K562 (cell line): ENCODE measurements around the gene DPP9.

Experiments
- ARNT ChIP-seq, 2 experiments: fragments of 450-650 bp; IDR thresholded peaks; 2 replicates each; pipeline ENCODE4 v1.6.1; 2016; ENCODE audit warnings: mild to moderate bottlenecking in 1 of 2
- ATF3 ChIP-seq, 2 experiments: fragments of 450-650 bp in 1 of 2; sonication (generic) in 1 of 2; formaldehyde crosslinking in 1 of 2; IDR thresholded peaks in 1 of 2; conservative IDR thresholded peaks in 1 of 2; 2 replicates each; pipeline versions ENCODE4 v1.6.1 to v1.8.1; 2016 to 2023; ENCODE audit warnings: mild to moderate bottlenecking in 2 of 2, moderate library complexity in 2 of 2, inconsistent platforms in 1 of 2, missing genetic modification reagents in 1 of 2
- EGR1 ChIP-seq: fragments of 450-650 bp; conservative IDR thresholded peaks from 2 replicates; pipeline ENCODE4 v1.6.1; 2017; ENCODE audit warnings: mild to moderate bottlenecking
- FOXA1 ChIP-seq: fragments of 450-650 bp; IDR thresholded peaks from 2 replicates; pipeline ENCODE4 v1.6.1; 2016; ENCODE audit warnings: mild to moderate bottlenecking, borderline replicate concordance
- MAFK ChIP-seq: IDR thresholded peaks from 2 replicates; pipeline ENCODE4 v1.6.1; 2011; ENCODE audit warnings: low read length, improper control_type of control experiment
- MAX ChIP-seq: sonication (generic); formaldehyde crosslinking; IDR thresholded peaks from 2 replicates; pipeline ENCODE4 v1.9.0; 2022; ENCODE audit warnings: mild to moderate bottlenecking, missing genetic modification reagents
- POLR2AphosphoS5 ChIP-seq: IDR thresholded peaks from 2 replicates; pipeline ENCODE4 v1.6.1; 2011; ENCODE audit warnings: mild to moderate bottlenecking, low read depth, low read length, moderate library complexity; ENCODE audit not compliant: control insufficient read depth, insufficient read depth
- PYGO2 ChIP-seq: fragments of 450-650 bp; IDR thresholded peaks from 2 replicates; pipeline ENCODE4 v1.6.1; 2016; ENCODE audit warnings: mild to moderate bottlenecking, missing genetic modification characterization, moderate library complexity, missing compliant biosample characterization
- TCF15 ChIP-seq: fragments of 250-450 bp; sonication (Bioruptor Pico); IDR thresholded peaks from 2 replicates; pipeline ENCODE4 v1.8.0; 2022; ENCODE audit warnings: moderate library complexity, mild to moderate bottlenecking, inconsistent platforms

- no peak for TF ChIP-seq TCF15 (CRISPR knock-in tag)
- TF ChIP-seq MAX (CRISPR knock-in tag), result no peak
- TF ChIP-seq ATF3 (IDR thresholded peaks at IDR 0.05), result no peak
- TF ChIP-seq ATF3 (CRISPR knock-in tag; conservative IDR thresholded peaks at IDR 0.05), result no peak
- no peak for TF ChIP-seq FOXA1
- TF ChIP-seq MAFK, result no peak
- no peak for TF ChIP-seq ARNT (IDR thresholded peaks at IDR 0.05)
- no peak for TF ChIP-seq PYGO2 (tag)
- no peak for TF ChIP-seq POLR2AphosphoS5
- TF ChIP-seq EGR1, result no peak
These were observed 86.9 kb downstream of the DPP9 start for GRCh38 chr19:4636761-4637160.
